ENCODE measurements around the gene GUSB. TPM values are rescaled to one million over a fixed set of nuclear protein-coding genes. Genes with fewer than 3 reads are reported as not detected.
"Not testable (repeated sequence)": the region's sequence is repeated elsewhere in the genome, so short reads cannot be mapped to it uniquely, and the experiment has no call there.

Gene GUSB
- total and polyA plus RNA-seq, 10 of the 15 experiments (the other 5 are each of a cell fraction or from before 2014, with no cell fraction given): 9.8 to 71.2 (median 45.4) TPM

DNA sequence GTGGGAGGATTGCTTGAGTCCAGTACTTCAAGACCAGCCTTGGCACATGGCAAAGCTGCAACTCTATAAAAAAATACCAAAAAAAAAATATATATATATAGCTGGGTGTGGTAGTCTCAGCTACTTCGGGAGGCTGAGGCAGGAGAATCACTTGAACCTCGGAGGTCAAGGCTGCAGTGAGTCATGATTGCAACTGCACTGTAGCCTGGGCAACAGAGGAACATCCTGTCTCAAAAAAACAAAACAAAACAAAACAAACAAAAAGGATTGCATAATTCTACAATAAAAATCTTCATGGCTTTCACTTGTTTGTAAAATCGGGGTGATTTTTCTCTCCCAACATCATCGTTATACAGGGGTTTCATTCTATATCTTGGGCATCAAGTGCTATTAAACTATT is 35.1 kb downstream of the GUSB start (continued):
- TF ChIP-seq, protein P1, sequence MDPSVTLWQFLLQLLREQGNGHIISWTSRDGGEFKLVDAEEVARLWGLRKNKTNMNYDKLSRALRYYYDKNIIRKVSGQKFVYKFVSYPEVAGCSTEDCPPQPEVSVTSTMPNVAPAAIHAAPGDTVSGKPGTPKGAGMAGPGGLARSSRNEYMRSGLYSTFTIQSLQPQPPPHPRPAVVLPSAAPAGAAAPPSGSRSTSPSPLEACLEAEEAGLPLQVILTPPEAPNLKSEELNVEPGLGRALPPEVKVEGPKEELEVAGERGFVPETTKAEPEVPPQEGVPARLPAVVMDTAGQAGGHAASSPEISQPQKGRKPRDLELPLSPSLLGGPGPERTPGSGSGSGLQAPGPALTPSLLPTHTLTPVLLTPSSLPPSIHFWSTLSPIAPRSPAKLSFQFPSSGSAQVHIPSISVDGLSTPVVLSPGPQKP (IDR thresholded peaks at IDR 0.05; ENCODE audit: low read depth, low read length): no peak
- TF ChIP-seq IKZF1 (conservative IDR thresholded peaks at IDR 0.05): no peak
- no peak for TF ChIP-seq BCL11A (IDR thresholded peaks at IDR 0.05; ENCODE audit: low read depth, low read length)
- no peak for TF ChIP-seq HDAC2 (IDR thresholded peaks at IDR 0.05)
- no peak for TF ChIP-seq ZBTB11 (CRISPR knock-in tag; IDR thresholded peaks at IDR 0.05)

DNA sequence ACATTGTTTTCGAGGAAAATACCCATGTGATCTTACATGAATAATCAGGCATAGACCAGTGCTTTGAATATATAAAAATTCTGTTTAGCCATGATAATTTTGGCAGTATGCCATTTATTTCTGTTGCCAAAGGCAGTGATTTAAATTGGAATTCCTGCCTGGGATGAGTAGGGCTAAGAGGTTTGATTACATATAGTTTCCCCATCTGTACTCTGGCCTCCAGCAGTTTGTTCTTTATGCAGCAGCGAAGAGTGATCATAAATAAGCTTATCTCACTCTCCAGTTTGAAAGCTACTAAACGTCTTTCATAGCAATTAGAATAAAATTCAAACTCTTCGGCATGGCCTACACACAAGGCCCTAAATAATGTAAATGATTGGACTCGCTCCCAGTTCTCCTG is 36.2 kb downstream of the GUSB start:
- POLR2A ChIA-PET, FAIRE-seq: not testable (repeated sequence)

More for the DNA sequence above, 36.2 kb downstream of the GUSB start:
- H3K27ac ChIP-seq (ENCODE audit: control insufficient read depth, insufficient read depth); H2AFZ ChIP-seq (ENCODE audit: control insufficient read depth, low read depth, low read length); H3K27me3 ChIP-seq (replicated peaks in 1 of 2; ENCODE audit: control insufficient read depth in 2 of 2, insufficient read depth in 2 of 2, low read length in 1 of 2); H3K36me3 ChIP-seq (ENCODE audit: control insufficient read depth in 2 of 2, insufficient read depth in 2 of 2, low read length in 1 of 2); SMC1A ChIA-PET (ENCODE audit: uncharacterized antibody, unreplicated experiment); H3K4me1 ChIP-seq (ENCODE audit: control insufficient read depth, insufficient read depth, low read length); CTCF ChIA-PET; ATAC-seq; H3K4me3 ChIP-seq; in situ Hi-C loops (cut with MboI); RAD21 ChIA-PET (ENCODE audit: unreplicated experiment); H4K20me1 ChIP-seq (ENCODE audit: control insufficient read depth, insufficient read depth); H3K79me2 ChIP-seq (ENCODE audit: control insufficient read depth, insufficient read depth, low read length); intact Hi-C loops (cut with micrococcal nuclease; ENCODE audit: unreplicated experiment); H3K4me2 ChIP-seq (ENCODE audit: control insufficient read depth, insufficient read depth); H3K9ac ChIP-seq (ENCODE audit: control insufficient read depth, insufficient read depth, low read length); H3K9me3 ChIP-seq (replicated peaks; ENCODE audit: control insufficient read depth, insufficient read depth, low read length); BruUV-seq (replicated peaks); DNase-seq (ENCODE audit: low read depth, low spot score): not testable (repeated sequence)
- WGBS (ENCODE audit: insufficient coverage, insufficient replicate concordance, low lambda C conversion rate, missing lambda C conversion rate): 100% methylated on average over 1 of the region's 5 CpGs

Measured in GM12878 (cell line).